SK-N-SH (cell line): Measurements from ENCODE around the gene TASP1. TPM values are rescaled to one million over a fixed set of nuclear protein-coding genes. Genes with fewer than 3 reads are reported as not detected.
"Not testable (repeated sequence)": the region's sequence is repeated elsewhere in the genome, so short reads cannot be mapped to it uniquely, and the experiment has no call there.

Source experiments
- CTCF ChIA-PET: fragments of 300-600, 350-600 bp; formaldehyde crosslinking; extraction: SDS; loops from one replicate; lab custom pipeline; 2021; lab: Yijun Ruan, JAX
- POLR2A ChIA-PET: fragments of 350-600 bp; sonication (Branson Sonifier 250); formaldehyde crosslinking; extraction: SDS; loops from one replicate; lab custom pipeline; 2020; ENCODE audit warnings: antibody characterized with exemption, inconsistent platforms; lab: Yijun Ruan, JAX
- DNase-seq: peaks from one replicate; pipeline ENCODE4 v3.0.0; 2012
- H2AFZ ChIP-seq: fragments of 200-600 bp; sonication (generic); 2 replicates; pipeline ENCODE4 v1.8.1; 2016; ENCODE audit warnings: antibody characterized with exemption, mild to moderate bottlenecking, low read depth
- H3F3A ChIP-seq: fragments of 200-600 bp; sonication (generic); replicated peaks from 2 replicates; pipeline ENCODE3; 2016; ENCODE audit warnings: antibody characterized with exemption, mild to moderate bottlenecking; ENCODE audit not compliant: insufficient read depth
- H3K27ac ChIP-seq, 2 experiments: fragments of 200-500 bp in 1 of 2; fragments of 200-600 bp in 1 of 2; sonication (Bioruptor generic) in 1 of 2; sonication (generic), shearing (Covaris generic) in 1 of 2; 2 replicates each; pipeline versions ENCODE4 v1.5.1 to v1.6.1; 2014 to 2016; ENCODE audit warnings: low read depth in 2 of 2, inconsistent platforms in 1 of 2, low read length in 1 of 2, mild to moderate bottlenecking in 1 of 2, mixed read lengths in 1 of 2
- H3K27me3 ChIP-seq: fragments of 200-600 bp; sonication (generic), shearing (Covaris generic); 2 replicates; pipeline ENCODE4 v1.6.1; 2016; ENCODE audit warnings: mixed run types; ENCODE audit not compliant: insufficient read depth
- H3K36me3 ChIP-seq, 2 experiments: fragments of 200-500 bp in 1 of 2; fragments of 200-600 bp in 1 of 2; sonication (Bioruptor generic) in 1 of 2; sonication (generic) in 1 of 2; replicated peaks in 1 of 2; 2 replicates each; pipeline versions ENCODE3 to v1.5.1; 2014 to 2016; ENCODE audit warnings: low read length in 1 of 2, mild to moderate bottlenecking in 1 of 2; ENCODE audit not compliant: insufficient read depth in 2 of 2, control insufficient read depth in 1 of 2
- H3K4me1 ChIP-seq, 2 experiments: fragments of 200-500 bp in 1 of 2; fragments of 200-600 bp in 1 of 2; sonication (Bioruptor generic) in 1 of 2; sonication (generic), shearing (Covaris generic) in 1 of 2; 2 replicates each; pipeline versions ENCODE4 v1.5.1 to v1.6.1; 2014 to 2016; ENCODE audit warnings: low read depth in 1 of 2, low read length in 1 of 2, mixed run types in 1 of 2; ENCODE audit not compliant: insufficient read depth in 2 of 2, control insufficient read depth in 1 of 2
- H3K4me2 ChIP-seq: fragments of 200-600 bp; sonication (generic), shearing (Covaris generic); 2 replicates; pipeline ENCODE4 v1.6.1; 2017; ENCODE audit warnings: mixed run types
- H3K4me3 ChIP-seq, 2 experiments: fragments of 200-500 bp in 1 of 2; fragments of 200-600 bp in 1 of 2; sonication (Bioruptor generic) in 1 of 2; sonication (generic), shearing (Covaris generic) in 1 of 2; 2 replicates each; pipeline versions ENCODE4 v1.5.1 to v1.8.1; 2014 to 2016; ENCODE audit warnings: low read depth in 2 of 2, inconsistent platforms in 1 of 2, low read length in 1 of 2, mild to moderate bottlenecking in 1 of 2, mixed read lengths in 1 of 2, moderate library complexity in 1 of 2
- H3K79me2 ChIP-seq: fragments of 200-600 bp; sonication (generic); 2 replicates; pipeline ENCODE4 v1.8.1; 2017; ENCODE audit warnings: mild to moderate bottlenecking; ENCODE audit not compliant: insufficient read depth
- H3K9ac ChIP-seq: fragments of 200-600 bp; sonication (generic); 2 replicates; pipeline ENCODE4 v1.6.1; 2017; ENCODE audit warnings: mixed run types
- H3K9me2 ChIP-seq: fragments of 200-600 bp; sonication (generic); 2 replicates; pipeline ENCODE4 v1.6.1; 2017; ENCODE audit warnings: mixed run types
- H3K9me3 ChIP-seq: fragments of 200-600 bp; sonication (generic); 2 replicates; pipeline ENCODE4 v1.6.1; 2017; ENCODE audit warnings: mixed run types, mild to moderate bottlenecking, moderate library complexity
- H4K20me1 ChIP-seq: fragments of 200-600 bp; sonication (generic); 2 replicates; pipeline ENCODE4 v1.6.1; 2017; ENCODE audit warnings: mild to moderate bottlenecking, mixed run types; ENCODE audit not compliant: insufficient read depth
- EZH2phosphoT487 ChIP-seq: fragments of 200-600 bp; sonication (generic); IDR thresholded peaks from 2 replicates; pipeline ENCODE4 v1.6.1; 2017; ENCODE audit warnings: low read depth, mixed run types, mild to moderate bottlenecking, antibody characterized with exemption, moderate library complexity, borderline replicate concordance
- FOXM1 ChIP-seq: IDR thresholded peaks from 2 replicates; pipeline ENCODE4 v1.4.0; 2012; ENCODE audit warnings: low read depth, mild to moderate bottlenecking
- GABPA ChIP-seq: IDR thresholded peaks from 2 replicates; pipeline ENCODE4 v1.4.0; 2012; ENCODE audit warnings: low read depth, mild to moderate bottlenecking
- GATA2 ChIP-seq: sonication (generic); formaldehyde crosslinking; IDR thresholded peaks from 2 replicates; pipeline ENCODE4 v1.5.0; 2020; ENCODE audit warnings: mild to moderate bottlenecking, missing genetic modification reagents
- JUND ChIP-seq: IDR thresholded peaks from 2 replicates; pipeline ENCODE4 v1.4.0; 2012
- NFIC ChIP-seq: IDR thresholded peaks from 2 replicates; pipeline ENCODE4 v1.4.0; 2012; ENCODE audit warnings: borderline replicate concordance
- RFX5 ChIP-seq: IDR thresholded peaks from 2 replicates; pipeline ENCODE4 v1.6.1; 2012; ENCODE audit warnings: mild to moderate bottlenecking, improper control_type of control experiment, low read length
- RXRA ChIP-seq: IDR thresholded peaks from 2 replicates; pipeline ENCODE4 v1.4.0; 2012; ENCODE audit warnings: low read depth, mild to moderate bottlenecking, borderline replicate concordance
- SMC3 ChIP-seq: IDR thresholded peaks from 2 replicates; pipeline ENCODE4 v1.6.1; 2012; ENCODE audit warnings: low read depth, low read length, improper control_type of control experiment
- TCF12 ChIP-seq: IDR thresholded peaks from 2 replicates; pipeline ENCODE4 v1.4.0; 2012
- WGBS: methylation state at CpG from one replicate; pipeline ENCODE4 v1.1.6; 2017; ENCODE audit warnings: low lambda C conversion rate; 5-methylcytosine and 5-hydroxymethylcytosine counted together
- polyA plus RNA-seq, 3 experiments: library from polyadenylated mRNA; depleted of rRNA; stranded (reverse); fragments of >200 nt; gene quantifications; 2 replicates each; pipeline ENCODE4 v1.2.3, GENCODE V29; 2012
- TF ChIP-seq, protein P1 (sequence below): fragments of 150-350 bp; IDR thresholded peaks from 2 replicates; pipeline ENCODE4 v1.6.1; 2017; ENCODE audit warnings: antibody characterized with exemption, low read length, low read depth, borderline replicate concordance
- TF ChIP-seq, protein P2 (sequence below): IDR thresholded peaks from 2 replicates; pipeline ENCODE4 v1.6.1; 2012; ENCODE audit warnings: mild to moderate bottlenecking, low read depth, low read length, moderate library complexity

Gene TASP1
- polyA plus RNA-seq, 1 of the 3 experiments (the other 2 are of a cell fraction): 5.9 TPM

DNA sequence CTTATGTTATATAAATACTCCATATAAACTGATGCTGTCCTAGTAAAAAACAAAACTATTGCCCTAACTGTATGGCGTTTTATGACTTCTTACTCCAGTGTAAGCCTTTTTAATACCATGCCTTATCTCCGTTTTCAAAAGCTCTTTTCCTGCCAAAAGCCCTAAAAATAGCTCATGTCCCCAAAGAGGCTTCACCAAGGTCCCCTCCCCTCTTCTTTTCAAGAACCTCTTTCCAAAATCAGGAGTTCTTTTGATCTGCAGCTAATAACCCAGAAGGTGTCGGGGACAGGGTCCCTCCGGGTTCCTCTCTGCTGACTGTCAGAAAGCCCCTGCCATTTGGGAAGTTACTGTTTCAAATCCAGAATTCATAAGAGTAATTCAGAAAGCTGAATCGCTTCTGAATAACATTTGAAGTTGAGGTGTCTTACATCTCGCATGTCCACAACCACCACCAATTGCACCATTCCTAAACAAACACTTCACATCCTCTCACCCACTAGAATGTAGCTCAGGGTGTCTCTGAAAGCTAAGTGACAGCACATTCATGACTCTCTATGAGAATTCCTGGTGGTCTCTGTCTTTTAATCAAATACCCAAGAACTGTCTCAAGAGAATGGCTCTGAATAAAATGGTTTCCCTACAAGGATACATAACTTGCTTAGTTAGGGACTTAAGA is 13.3 kb downstream of the TASP1 start:
- Histone ChIP-seq H3K9me3 (no peaks in the 10 kb centered on the region), H3K4me1 (no peaks in the 10 kb centered on the region), H3K27ac (no peak overlapping the region), H3K9ac (no peak overlapping the region), H3K4me3 (no peak overlapping the region), H3K4me2 (no peak overlapping the region), H3K27me3 (no peaks in the 10 kb centered on the region), H3K79me2 (no peaks in the 10 kb centered on the region; the same call in 1 of the 2 replicates), H3F3A (no peaks in the 10 kb centered on the region), H4K20me1 (no peaks in the 10 kb centered on the region), H2AFZ (no peak overlapping the region), H3K36me3 (peaks cover 0 to 21% of the 10 kb centered on the region in 2 experiments), H3K9me2 (no peaks in the 10 kb centered on the region)
- DNase-seq: no peak
- WGBS: 95% methylated on average over 6 of the region's 6 CpGs
- TF ChIP-seq RFX5 (no peak), GATA2 (CRISPR knock-in tag) (no peak), SMC3 (no peak), NFIC (no peak), TCF12 (no peak), GABPA (no peak), EZH2phosphoT487 (no peak), FOXM1 (no peak), JUND (no peak), RXRA (no peak)
- TF ChIP-seq, protein P1, sequence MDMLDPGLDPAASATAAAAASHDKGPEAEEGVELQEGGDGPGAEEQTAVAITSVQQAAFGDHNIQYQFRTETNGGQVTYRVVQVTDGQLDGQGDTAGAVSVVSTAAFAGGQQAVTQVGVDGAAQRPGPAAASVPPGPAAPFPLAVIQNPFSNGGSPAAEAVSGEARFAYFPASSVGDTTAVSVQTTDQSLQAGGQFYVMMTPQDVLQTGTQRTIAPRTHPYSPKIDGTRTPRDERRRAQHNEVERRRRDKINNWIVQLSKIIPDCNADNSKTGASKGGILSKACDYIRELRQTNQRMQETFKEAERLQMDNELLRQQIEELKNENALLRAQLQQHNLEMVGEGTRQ: no peak
- TF ChIP-seq, protein P2, sequence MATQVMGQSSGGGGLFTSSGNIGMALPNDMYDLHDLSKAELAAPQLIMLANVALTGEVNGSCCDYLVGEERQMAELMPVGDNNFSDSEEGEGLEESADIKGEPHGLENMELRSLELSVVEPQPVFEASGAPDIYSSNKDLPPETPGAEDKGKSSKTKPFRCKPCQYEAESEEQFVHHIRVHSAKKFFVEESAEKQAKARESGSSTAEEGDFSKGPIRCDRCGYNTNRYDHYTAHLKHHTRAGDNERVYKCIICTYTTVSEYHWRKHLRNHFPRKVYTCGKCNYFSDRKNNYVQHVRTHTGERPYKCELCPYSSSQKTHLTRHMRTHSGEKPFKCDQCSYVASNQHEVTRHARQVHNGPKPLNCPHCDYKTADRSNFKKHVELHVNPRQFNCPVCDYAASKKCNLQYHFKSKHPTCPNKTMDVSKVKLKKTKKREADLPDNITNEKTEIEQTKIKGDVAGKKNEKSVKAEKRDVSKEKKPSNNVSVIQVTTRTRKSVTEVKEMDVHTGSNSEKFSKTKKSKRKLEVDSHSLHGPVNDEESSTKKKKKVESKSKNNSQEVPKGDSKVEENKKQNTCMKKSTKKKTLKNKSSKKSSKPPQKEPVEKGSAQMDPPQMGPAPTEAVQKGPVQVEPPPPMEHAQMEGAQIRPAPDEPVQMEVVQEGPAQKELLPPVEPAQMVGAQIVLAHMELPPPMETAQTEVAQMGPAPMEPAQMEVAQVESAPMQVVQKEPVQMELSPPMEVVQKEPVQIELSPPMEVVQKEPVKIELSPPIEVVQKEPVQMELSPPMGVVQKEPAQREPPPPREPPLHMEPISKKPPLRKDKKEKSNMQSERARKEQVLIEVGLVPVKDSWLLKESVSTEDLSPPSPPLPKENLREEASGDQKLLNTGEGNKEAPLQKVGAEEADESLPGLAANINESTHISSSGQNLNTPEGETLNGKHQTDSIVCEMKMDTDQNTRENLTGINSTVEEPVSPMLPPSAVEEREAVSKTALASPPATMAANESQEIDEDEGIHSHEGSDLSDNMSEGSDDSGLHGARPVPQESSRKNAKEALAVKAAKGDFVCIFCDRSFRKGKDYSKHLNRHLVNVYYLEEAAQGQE: no peak
- ChIA-PET CTCF (no interaction called here), POLR2A (no interaction called here)

DNA sequence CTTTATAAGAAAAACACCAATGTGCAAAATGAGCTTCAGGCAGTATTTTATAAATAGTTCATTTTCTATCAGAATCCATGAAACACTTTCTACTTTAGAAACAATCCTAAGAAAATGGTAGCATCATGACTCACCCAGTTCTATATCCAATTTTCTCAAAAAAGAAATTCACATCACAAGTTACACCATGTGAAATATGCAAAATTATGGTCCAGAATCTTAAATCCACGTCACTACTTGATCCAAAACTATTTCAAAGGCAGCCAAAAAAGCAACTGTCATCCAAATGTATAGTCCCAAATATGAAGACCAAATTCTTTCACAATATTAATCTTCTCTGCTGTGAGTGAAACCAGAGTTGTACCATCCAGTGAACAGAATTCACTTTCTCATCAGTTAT is 19.3 kb downstream of the TASP1 start:
- H3K4me2 ChIP-seq, H3K79me2 ChIP-seq, H3K4me1 ChIP-seq, H3K9me2 ChIP-seq, H3F3A ChIP-seq, H3K27me3 ChIP-seq, POLR2A ChIA-PET, H3K4me3 ChIP-seq, H3K9ac ChIP-seq, H3K27ac ChIP-seq, H2AFZ ChIP-seq, H4K20me1 ChIP-seq, DNase-seq, H3K9me3 ChIP-seq, CTCF ChIA-PET, H3K36me3 ChIP-seq: not testable (repeated sequence)
- 95% methylated on average over 1 of the region's 1 CpG for WGBS

DNA sequence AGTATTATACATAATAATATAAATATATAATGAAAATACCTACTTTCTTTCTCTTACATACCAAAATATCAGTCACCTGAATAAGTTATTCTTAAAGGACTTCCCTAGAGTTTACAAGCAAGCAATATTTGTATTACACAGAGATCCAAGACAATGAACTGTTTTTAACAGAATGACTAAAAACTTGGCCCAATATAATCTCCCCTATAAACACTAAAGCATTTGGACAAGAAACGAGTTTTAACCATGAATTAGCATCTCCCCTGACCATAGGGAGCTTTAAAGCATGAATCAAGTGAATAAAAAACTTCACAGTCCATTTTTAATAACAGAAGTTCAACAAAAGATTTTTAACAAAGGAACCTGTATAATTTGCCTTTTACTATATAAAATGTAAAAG is 20.3 kb downstream of the TASP1 start:
- DNase-seq, H3K79me2 ChIP-seq, H3K27ac ChIP-seq, H3K4me2 ChIP-seq, H2AFZ ChIP-seq, POLR2A ChIA-PET, H3K9me2 ChIP-seq, H4K20me1 ChIP-seq, H3K9me3 ChIP-seq, H3K4me1 ChIP-seq, H3K27me3 ChIP-seq, H3K4me3 ChIP-seq, H3K36me3 ChIP-seq, H3K9ac ChIP-seq, H3F3A ChIP-seq, CTCF ChIA-PET: not testable (repeated sequence)
- WGBS: 52% methylated on average over 1 of the region's 1 CpG

DNA sequence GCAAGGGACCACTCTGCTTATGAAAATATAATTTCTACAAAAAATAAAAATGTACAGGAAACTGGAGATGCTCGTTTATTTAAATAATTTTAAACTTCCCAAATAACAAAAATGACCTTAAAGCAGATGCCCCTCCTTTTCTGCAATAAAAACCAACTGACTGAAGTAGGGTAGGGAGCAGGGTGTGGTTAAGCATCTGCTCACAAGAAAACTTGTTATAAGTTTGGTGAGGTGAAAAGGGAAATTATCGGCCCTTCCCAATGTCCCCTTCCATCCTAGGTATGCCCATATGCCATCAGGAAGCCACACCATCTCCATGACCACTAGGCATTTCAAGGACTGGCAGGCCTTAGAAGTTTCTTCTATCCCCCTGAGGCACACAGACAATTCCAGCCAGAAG is 21.1 kb downstream of the TASP1 start:
- H3K4me1 ChIP-seq, H3K9ac ChIP-seq, H4K20me1 ChIP-seq, H3K79me2 ChIP-seq, H3K36me3 ChIP-seq, H3K4me2 ChIP-seq, H2AFZ ChIP-seq, H3K4me3 ChIP-seq, H3K9me3 ChIP-seq, H3K27me3 ChIP-seq, H3K9me2 ChIP-seq, H3F3A ChIP-seq, DNase-seq: not testable (repeated sequence)
- 54% methylated on average over 2 of the region's 2 CpGs for WGBS
- H3K27ac ChIP-seq: peak overlapping the region in 1 of 2 experiments; percentile 92; a peak in 2 of 4 replicates
- POLR2A ChIA-PET: interaction anchor here (1.0 kb wide), 1 partner anchor 32 kb away, joined by 4 read pairs; no protein-coding TSS in a partner anchor
- CTCF ChIA-PET: interaction anchor here (2.0 kb wide), 1 partner anchor 154 kb away, joined by 5 read pairs; no protein-coding TSS in a partner anchor
